ENCODE data around the gene VPS50. TPM values are rescaled to one million over a fixed set of nuclear protein-coding genes. Genes with fewer than 3 reads are reported as not detected.

Gene VPS50
- polyA plus RNA-seq, 10 donors = 15.7 to 22.4 (median 18.7) TPM

DNA sequence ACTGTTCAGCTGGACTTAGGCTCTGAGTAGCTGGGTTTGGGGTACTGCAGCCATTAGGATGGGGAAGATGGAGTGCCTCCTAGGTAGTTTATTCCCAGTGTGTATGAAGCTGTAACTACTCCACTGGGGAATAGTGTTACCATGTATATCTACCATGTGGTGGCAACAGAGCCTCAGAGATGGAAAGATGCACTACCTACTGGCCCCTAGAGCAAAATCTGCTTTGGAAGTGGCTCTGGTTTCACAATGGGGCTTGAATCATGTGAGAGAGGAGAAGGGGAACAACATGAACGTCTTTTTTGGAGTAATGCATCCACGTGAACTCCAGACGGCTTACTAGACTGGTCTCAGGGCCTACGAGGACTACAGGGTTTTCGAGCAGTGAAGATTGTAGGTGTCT lies 175.1 kb downstream of the VPS50 start:
- no peak for DNase-seq

- DNase-seq = no peak
Measured at GRCh38 chr7:93409324-93409723, 177.2 kb downstream of the VPS50 start.

Other genes with a start within 250 kb of the VPS50 start
- gene SAMD9, start 114.4 kb upstream of the VPS50 start, polyA plus RNA-seq (ENCODE audit: insufficient read length in 10 of 10) = 1 to 10 TPM; 2.4 to 4.1 (median 3.2) TPM
- 1 to 10 TPM; 4.3 to 8.3 (median 6.6) TPM for gene SAMD9L, start 84.0 kb upstream of the VPS50 start, polyA plus RNA-seq (ENCODE audit: insufficient read length in 10 of 10)
- under 1 TPM in 3 of 10 donors, not detected in 7; 0.10 to 0.21 (median 0.15) TPM for gene HEPACAM2, start 5.9 kb upstream of the VPS50 start, polyA plus RNA-seq (ENCODE audit: insufficient read length in 10 of 10)